K562 (cell line): ENCODE measurements around the gene PDE11A. TPM values are rescaled to one million over a fixed set of nuclear protein-coding genes. Genes with fewer than 3 reads are reported as not detected.

ENCODE experiments used
- AFF1 ChIP-seq, 2 experiments: fragments of 450-650 bp; IDR thresholded peaks; 2 replicates each; pipeline ENCODE4 v1.6.1; 2018; ENCODE audit warnings: mild to moderate bottlenecking in 2 of 2, low read depth in 1 of 2; ENCODE audit not compliant: partially characterized antibody in 2 of 2
- CTCF ChIP-seq, 3 experiments: IDR thresholded peaks in 2 of 3; conservative IDR thresholded peaks in 1 of 3; 2 replicates each; pipeline ENCODE4 v1.5.1; 2011 to 2012; ENCODE audit warnings: low read length in 3 of 3, mild to moderate bottlenecking in 3 of 3, control low read depth in 2 of 3, improper control_type of control experiment in 1 of 3, inconsistent platforms in 1 of 3, low read depth in 1 of 3, mixed read lengths in 1 of 3, moderate library complexity in 1 of 3; ENCODE audit not compliant: insufficient read depth in 2 of 3
- ELF4 ChIP-seq: fragments of 450-650 bp; formaldehyde crosslinking; IDR thresholded peaks from 2 replicates; pipeline ENCODE4 v1.4.0; 2022; ENCODE audit warnings: missing genetic modification characterization
- FOXP1 ChIP-seq: sonication (generic); formaldehyde crosslinking; IDR thresholded peaks from 2 replicates; pipeline ENCODE4 v1.8.0; 2022; ENCODE audit warnings: mild to moderate bottlenecking, missing genetic modification reagents
- GMEB1 ChIP-seq: fragments of 250-450 bp; sonication (Bioruptor Pico); IDR thresholded peaks from 2 replicates; pipeline ENCODE4 v1.4.0; 2020; ENCODE audit warnings: mild to moderate bottlenecking
- KDM4B ChIP-seq, 2 experiments: fragments of 450-650 bp in 1 of 2; sonication (generic) in 1 of 2; IDR thresholded peaks; 2 replicates each; pipeline ENCODE4 v1.6.1; 2016 to 2017; ENCODE audit warnings: borderline replicate concordance in 2 of 2, antibody characterized with exemption in 1 of 2, low read depth in 1 of 2, mild to moderate bottlenecking in 1 of 2
- SMAD1 ChIP-seq: fragments of 150-350 bp; IDR thresholded peaks from 2 replicates; pipeline ENCODE4 v1.6.1; 2014; ENCODE audit warnings: low read length, low read depth; ENCODE audit not compliant: partially characterized antibody
- TCFL5 ChIP-seq: fragments of 250-450 bp; sonication (Bioruptor Pico); conservative IDR thresholded peaks from 2 replicates; pipeline ENCODE4 v1.6.1; 2021; ENCODE audit warnings: mild to moderate bottlenecking, moderate library complexity, matching md5 sums
- ZNF277 ChIP-seq: fragments of 250-450 bp; sonication (Bioruptor Pico); IDR thresholded peaks from 2 replicates; pipeline ENCODE4 v1.8.0; 2022; ENCODE audit warnings: inconsistent platforms, mild to moderate bottlenecking, moderate library complexity, borderline replicate concordance
- ZNF41 ChIP-seq: fragments of 250-450 bp; sonication (Bioruptor Pico); conservative IDR thresholded peaks from 2 replicates; pipeline ENCODE4 v1.4.0; 2020; ENCODE audit warnings: mild to moderate bottlenecking
- ZNF639 ChIP-seq, 2 experiments: fragments of 200-800 bp in 1 of 2; sonication (Bioruptor generic) in 1 of 2; sonication (generic) in 1 of 2; formaldehyde crosslinking in 1 of 2; IDR thresholded peaks in 1 of 2; conservative IDR thresholded peaks in 1 of 2; 2 replicates each; pipeline versions ENCODE4 v1.5.0 to v1.6.1; 2016 to 2020; ENCODE audit warnings: missing compliant biosample characterization in 1 of 2, missing genetic modification characterization in 1 of 2, missing genetic modification reagents in 1 of 2
- polyA plus RNA-seq, 8 experiments: library from polyadenylated mRNA; depleted of rRNA in 4 of 8; stranded (reverse) in 5 of 8; unstranded in 3 of 8; fragments of >200 nt; fragmentation: Nextera tagmentation in 2 of 8; fragmentation: Illumina TruSeq in 1 of 8; extraction: Ambion mirVana in 2 of 8; extraction: Trizol in 1 of 8; gene quantifications; 2 replicates each; pipeline versions ENCODE4 v1.2.1 to v1.2.3, GENCODE V29; 2011 to 2014; ENCODE audit warnings: inconsistent platforms in 1 of 8, missing spikeins in 1 of 8
- total RNA-seq, 7 experiments: library from RNA; depleted of rRNA in 6 of 7; stranded (reverse); fragments of >200 nt in 6 of 7; fragmentation: Illumina TruSeq in 2 of 7; extraction: Trizol in 2 of 7; gene quantifications; 2 replicates each; pipeline versions ENCODE4 v1.2.1 to v1.2.3, GENCODE V29; 2011 to 2021; ENCODE audit warnings: low replicate concordance in 1 of 7

Gene PDE11A
- total and polyA plus RNA-seq, 9 of the 15 experiments (the other 6 are each of a cell fraction or from before 2014, with no cell fraction given) = 3.2 to 22.1 (median 5.7) TPM

- TF ChIP-seq CTCF (IDR thresholded peaks at IDR 0.05 in 2 of 3, conservative IDR thresholded peaks at IDR 0.05 in 1 of 3; ENCODE audit: insufficient read depth in 2 of 3, low read depth in 1 of 3, low read length in 3 of 3) (no peak), SMAD1 (no peak), ELF4 (CRISPR knock-in tag) (0 out of 2 replicates have a peak, but pooled peaks have one; percentile 46), ZNF277 (CRISPR knock-in tag) (no peak), GMEB1 (CRISPR knock-in tag) (peak; percentile 68), FOXP1 (peak; percentile 74), KDM4B (IDR thresholded peaks at IDR 0.05; ENCODE audit: borderline replicate concordance in 2 of 2, low read depth in 1 of 2) (peak in 1 of 2 experiments; percentile 87; a peak in 1 of 4 replicates), AFF1 (IDR thresholded peaks at IDR 0.05; ENCODE audit: low read depth in 1 of 2, partially characterized antibody in 2 of 2) (peak in 1 of 2 experiments; percentile 97), ZNF639 (CRISPR knock-in tag; conservative IDR thresholded peaks at IDR 0.05 in 1 of 2, IDR thresholded peaks at IDR 0.05 in 1 of 2) (no peak), ZNF41 (0 out of 2 replicates have a peak, but pooled peaks have one; percentile 49), TCFL5 (0 out of 2 replicates have a peak, but pooled peaks have one; percentile 3)
Observed at GRCh38 chr2:177618255-177619253, 454.0 kb downstream of the PDE11A start (continued).
